Measurements from ENCODE around the gene PROKR2. TPM values are rescaled to one million over a fixed set of nuclear protein-coding genes. Genes with fewer than 3 reads are reported as not detected.

Gene PROKR2
- not detected in 2 replicates for total RNA-seq

GRCh38 chr20:5316188-5317158, at the start of gene PROKR2:
Gene PROKR2, minus strand, starts transcription at chr20:5316954. Its CDS starts 2,585 bp downstream, at chr20:5314369.

Small RNA genes lying within 50 kb of the gene (small RNA-seq; reads per million reads assigned to genes)
- gene RNA5-8SP7 (ENCODE audit: low replicate concordance) = not detected

Other genes with a start within 250 kb of the PROKR2 start
- 70.2 and 111 TPM in 2 replicates for gene TMEM230, start 203.9 kb downstream of the PROKR2 start, total RNA-seq
- gene PCNA, start 197.0 kb downstream of the PROKR2 start, total RNA-seq = 56.0 and 231 TPM in 2 replicates
- 22.3 and 61.7 TPM in 2 replicates for gene CDS2, start 189.9 kb downstream of the PROKR2 start, total RNA-seq

All from placental pericyte (primary cell).